ENCODE data around the gene QSOX1.

Gene QSOX1

GRCh38 chr1:180229483-180230415 lies 75.1 kb downstream of the QSOX1 start, which contains the start of gene LHX4:
Gene LHX4, plus strand, starts transcription at chr1:180230264. Its CDS starts 266 bp downstream, at chr1:180230530.
- Mint-ChIP-seq H3K4me3 (peak within 1 kb of the TSS; percentile 76 to 84), H3K36me3 (no peaks in the 10 kb centered on the region), H3K27ac (peak within 1 kb of the TSS; percentile 60), H3K4me1 (peaks cover 22 to 56% of the 10 kb centered on the region in 2 donors), H3K9me3 (no peaks in the 10 kb centered on the region), H3K27me3 (peaks cover 62 to 83% of the 10 kb centered on the region in 2 donors)
- peak; percentile 33 to 49 for ATAC-seq (replicated peaks)
- no peak for DNase-seq

GRCh38 chr1:180230416-180230790 lies 75.7 kb downstream of the QSOX1 start:
- Mint-ChIP-seq H3K4me1 (peaks cover 22 to 62% of the 10 kb centered on the region in 2 donors), H3K27ac (no peak overlapping the region), H3K36me3 (no peaks in the 10 kb centered on the region), H3K9me3 (no peaks in the 10 kb centered on the region), H3K4me3 (peak overlapping the region; percentile 76 to 84), H3K27me3 (peaks cover 60 to 83% of the 10 kb centered on the region in 2 donors)
- DNase-seq (no peak), ATAC-seq (replicated peaks) (peak; percentile 10 to 14)

GRCh38 chr1:180230791-180231505 lies 76.3 kb downstream of the QSOX1 start:
- H3K4me3 Mint-ChIP-seq: peak overlapping the region; percentile 76 to 84
- H3K27me3 Mint-ChIP-seq: peaks cover 61 to 83% of the 10 kb centered on the region in 2 donors
- no peaks in the 10 kb centered on the region for H3K36me3 Mint-ChIP-seq
- no peaks in the 10 kb centered on the region for H3K9me3 Mint-ChIP-seq
- peak; percentile 17 to 22 for ATAC-seq (replicated peaks)
- no peak overlapping the region for H3K27ac Mint-ChIP-seq
- H3K4me1 Mint-ChIP-seq: peaks cover 25 to 68% of the 10 kb centered on the region in 2 donors
- no peak for DNase-seq

GRCh38 chr1:180231506-180231921 lies 76.8 kb downstream of the QSOX1 start:
- ATAC-seq (replicated peaks): peak; percentile 24 to 36
- no peaks in the 10 kb centered on the region for H3K9me3 Mint-ChIP-seq
- peak; percentile 11 for DNase-seq
- no peak overlapping the region for H3K27ac Mint-ChIP-seq
- H3K36me3 Mint-ChIP-seq: no peaks in the 10 kb centered on the region
- peaks cover 64 to 84% of the 10 kb centered on the region in 2 donors for H3K27me3 Mint-ChIP-seq
- H3K4me3 Mint-ChIP-seq: peak overlapping the region; percentile 76 to 84
- peaks cover 29 to 74% of the 10 kb centered on the region in 2 donors for H3K4me1 Mint-ChIP-seq

GRCh38 chr1:180231936-180232335 lies 77.3 kb downstream of the QSOX1 start:
- no peak for DNase-seq
- H3K4me3 Mint-ChIP-seq: peak overlapping the region; percentile 76 to 84
- H3K4me1 Mint-ChIP-seq: peaks cover 31 to 76% of the 10 kb centered on the region in 2 donors
- H3K27ac Mint-ChIP-seq: no peak overlapping the region
- H3K36me3 Mint-ChIP-seq: no peaks in the 10 kb centered on the region
- no peaks in the 10 kb centered on the region for H3K9me3 Mint-ChIP-seq
- ATAC-seq (replicated peaks): no peak
- H3K27me3 Mint-ChIP-seq: peaks cover 64 to 84% of the 10 kb centered on the region in 2 donors

GRCh38 chr1:180232521-180233043 lies 77.9 kb downstream of the QSOX1 start:
- Mint-ChIP-seq H3K36me3 (no peaks in the 10 kb centered on the region), H3K27ac (no peak overlapping the region), H3K4me1 (peaks cover 31 to 76% of the 10 kb centered on the region in 2 donors), H3K9me3 (no peaks in the 10 kb centered on the region), H3K4me3 (no peak overlapping the region), H3K27me3 (peaks cover 70 to 88% of the 10 kb centered on the region in 2 donors)
- DNase-seq: no peak
- no peak for ATAC-seq (replicated peaks)

GRCh38 chr1:180233191-180234011 lies 78.7 kb downstream of the QSOX1 start:
- peaks cover 31 to 76% of the 10 kb centered on the region in 2 donors for H3K4me1 Mint-ChIP-seq
- ATAC-seq (replicated peaks) (no peak), DNase-seq (no peak)
- no peaks in the 10 kb centered on the region for H3K36me3 Mint-ChIP-seq
- peak overlapping the region; percentile 29 to 44 for H3K4me3 Mint-ChIP-seq
- H3K27me3 Mint-ChIP-seq: peaks cover 74 to 87% of the 10 kb centered on the region in 2 donors
- peak overlapping the region; percentile 37 for H3K27ac Mint-ChIP-seq
- no peaks in the 10 kb centered on the region for H3K9me3 Mint-ChIP-seq

- peak overlapping the region; percentile 75 to 77 for H3K4me3 Mint-ChIP-seq
- H3K4me1 Mint-ChIP-seq: peaks cover 28 to 66% of the 10 kb centered on the region in 2 donors
- H3K9me3 Mint-ChIP-seq: no peaks in the 10 kb centered on the region
- no peaks in the 10 kb centered on the region for H3K36me3 Mint-ChIP-seq
- peaks cover 77 to 86% of the 10 kb centered on the region in 2 donors for H3K27me3 Mint-ChIP-seq
- no peak for ATAC-seq (replicated peaks)
- no peak for DNase-seq
- H3K27ac Mint-ChIP-seq: peak overlapping the region; percentile 89
These were observed 79.9 kb downstream of the QSOX1 start for GRCh38 chr1:180234369-180235076.

- Mint-ChIP-seq H3K36me3 (no peaks in the 10 kb centered on the region), H3K27me3 (peaks cover 81 to 91% of the 10 kb centered on the region in 2 donors), H3K4me3 (peak overlapping the region; percentile 75 to 77), H3K4me1 (peaks cover 28 to 66% of the 10 kb centered on the region in 2 donors), H3K27ac (peak overlapping the region; percentile 89), H3K9me3 (no peaks in the 10 kb centered on the region)
- no peak for DNase-seq
- no peak for ATAC-seq (replicated peaks)
These were observed 80.4 kb downstream of the QSOX1 start for GRCh38 chr1:180235077-180235501.

GRCh38 chr1:180235502-180236239 lies 81.0 kb downstream of the QSOX1 start:
- Mint-ChIP-seq H3K4me1 (peaks cover 28 to 61% of the 10 kb centered on the region in 2 donors), H3K27me3 (peaks cover 82 to 91% of the 10 kb centered on the region in 2 donors), H3K4me3 (peak overlapping the region; percentile 75 to 77), H3K9me3 (no peaks in the 10 kb centered on the region), H3K27ac (peak overlapping the region; percentile 4), H3K36me3 (no peaks in the 10 kb centered on the region)
- DNase-seq (no peak), ATAC-seq (replicated peaks) (no peak)

- Mint-ChIP-seq H3K36me3 (no peaks in the 10 kb centered on the region), H3K4me3 (peak overlapping the region in 1 of 2 donors; percentile 3), H3K27ac (peak overlapping the region; percentile 52), H3K4me1 (peaks cover 24 to 48% of the 10 kb centered on the region in 2 donors), H3K27me3 (peaks cover 86 to 89% of the 10 kb centered on the region in 2 donors), H3K9me3 (no peaks in the 10 kb centered on the region)
- DNase-seq (no peak), ATAC-seq (replicated peaks) (no peak)
These were observed 82.2 kb downstream of the QSOX1 start for GRCh38 chr1:180236698-180237509.

Measured in stimulated activated naive B cell treated with anti-CD40 and anti-IgM and Interleukin-4, amounts not matched to agents 10 μg/mL and 1 μg/mL and 100 μg/mL, for 72 hours (primary cell).